LHCN-M2 (cell line): Measurements from ENCODE around the gene VAMP1. TPM values are rescaled to one million over a fixed set of nuclear protein-coding genes. Genes with fewer than 3 reads are reported as not detected.
"Not testable (repeated sequence)": the region's sequence is repeated elsewhere in the genome, so short reads cannot be mapped to it uniquely, and the experiment has no call there.

ENCODE experiments used
- DNase-seq: peaks from one replicate; pipeline ENCODE4 v3.0.0-alpha.2; 2012; ENCODE audit warnings: low read depth
- total RNA-seq: library from RNA; depleted of rRNA; stranded (reverse); fragments of >200 nt; gene quantifications from 2 replicates; pipeline ENCODE4 v1.2.3, GENCODE V29; 2014

VAMP1 gene
- total RNA-seq, 1 experiment from 2014 or later: 12.9 TPM

- peak; percentile 86 for DNase-seq
Observed at GRCh38 chr12:6451348-6452244, 18.9 kb downstream of the VAMP1 start, which contains the start of gene TAPBPL. TSS of gene TAPBPL (plus strand) at chr12:6452042. CDS start at chr12:6452249, 207 bp downstream.

GRCh38 chr12:6450869-6451347 is 19.6 kb downstream of the VAMP1 start:
- no peak for DNase-seq

DNA sequence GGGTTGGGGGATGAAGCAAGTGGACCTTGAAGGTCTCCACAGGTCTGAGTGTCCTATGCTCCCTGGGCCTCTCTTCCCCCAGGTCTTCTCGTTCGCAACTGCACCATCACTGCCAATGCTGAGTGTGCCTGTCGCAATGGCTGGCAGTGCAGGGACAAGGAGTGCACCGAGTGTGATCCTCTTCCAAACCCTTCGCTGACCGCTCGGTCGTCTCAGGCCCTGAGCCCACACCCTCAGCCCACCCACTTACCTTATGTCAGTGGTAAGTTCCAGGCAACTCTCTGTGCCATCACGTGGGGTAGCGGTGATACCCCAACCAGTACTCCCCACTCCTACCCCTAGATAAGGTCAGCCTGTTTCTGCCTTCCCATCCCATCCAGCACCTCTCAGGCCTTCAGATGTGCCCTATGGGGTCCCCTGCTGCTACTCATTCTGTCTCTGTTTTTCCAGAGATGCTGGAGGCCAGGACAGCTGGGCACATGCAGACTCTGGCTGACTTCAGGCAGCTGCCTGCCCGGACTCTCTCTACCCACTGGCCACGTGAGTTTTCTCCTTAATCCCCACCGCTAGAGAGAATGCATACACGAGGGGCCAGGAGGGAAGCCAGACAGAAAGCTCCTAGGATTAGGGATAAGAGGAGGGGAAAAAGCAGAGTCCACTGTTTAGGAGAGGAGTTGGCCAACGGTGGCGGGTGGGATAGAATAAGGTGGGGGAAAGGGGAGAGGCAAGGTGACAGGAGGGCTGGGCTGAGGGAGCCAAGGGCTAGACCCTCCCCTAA is 20.2 kb downstream of the VAMP1 start:
- DNase-seq: peak; percentile 49

- DNase-seq: no peak
Observed at GRCh38 chr12:6444704-6445688, 25.5 kb downstream of the VAMP1 start, which contains the start of gene CD27. TSS of gene CD27 (plus strand) at chr12:6444955. CDS start at chr12:6445096, 141 bp downstream.

GRCh38 chr12:6444031-6444430 is 26.4 kb downstream of the VAMP1 start:
- DNase-seq: no peak

DNA sequence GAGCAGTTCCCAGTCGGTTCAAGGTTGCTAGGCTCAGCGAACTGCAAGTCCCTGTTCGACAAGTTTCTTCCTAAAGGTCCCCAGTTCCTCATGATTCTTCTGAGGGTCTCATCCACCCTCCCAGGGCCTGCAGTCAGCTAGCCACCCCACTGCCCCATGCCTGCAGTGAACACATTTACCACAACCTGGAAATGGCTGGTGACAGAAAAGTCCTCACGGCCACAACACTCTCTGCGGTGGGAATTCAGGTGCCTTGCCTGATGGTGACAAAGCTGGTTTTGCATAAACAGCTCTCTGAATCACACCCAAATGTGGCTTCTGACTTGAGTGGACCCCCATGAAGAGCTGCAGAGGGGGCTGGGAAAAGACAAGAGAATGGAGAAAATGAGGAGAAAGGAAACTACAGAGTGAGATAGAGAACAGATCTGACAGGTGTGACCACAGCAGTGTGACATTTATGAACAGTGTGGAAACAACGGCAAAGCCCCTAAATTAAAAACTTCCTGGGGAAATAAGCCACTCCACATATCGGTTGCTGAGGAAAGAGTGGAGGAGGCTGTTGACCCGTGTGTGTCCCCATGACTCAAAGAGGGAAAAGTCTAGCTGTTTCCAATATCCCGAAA is 27.0 kb downstream of the VAMP1 start:
- no peak for DNase-seq

DNA sequence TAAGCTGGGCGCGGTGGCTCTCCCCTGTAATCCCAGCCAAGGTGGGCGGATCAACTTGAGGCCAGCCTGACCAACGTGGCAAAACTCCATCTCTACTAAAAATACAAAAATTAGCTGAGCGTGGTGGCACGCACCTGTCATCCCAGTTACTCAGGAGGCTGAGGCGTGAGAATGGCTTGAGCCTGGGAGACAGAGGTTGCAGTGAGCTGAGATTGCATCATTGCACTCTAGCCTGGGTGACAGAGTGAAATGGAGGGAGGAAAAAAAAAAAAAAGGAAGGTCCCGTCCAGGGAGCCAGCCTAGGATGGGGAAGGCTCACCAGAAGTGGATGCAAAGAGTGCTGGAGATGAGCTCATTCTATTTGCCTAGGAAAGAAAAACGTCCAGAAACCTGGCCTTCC is 27.6 kb downstream of the VAMP1 start:
- DNase-seq: no peak

GRCh38 chr12:6440391-6440790 is 30.1 kb downstream of the VAMP1 start:
- DNase-seq: no peak

DNA sequence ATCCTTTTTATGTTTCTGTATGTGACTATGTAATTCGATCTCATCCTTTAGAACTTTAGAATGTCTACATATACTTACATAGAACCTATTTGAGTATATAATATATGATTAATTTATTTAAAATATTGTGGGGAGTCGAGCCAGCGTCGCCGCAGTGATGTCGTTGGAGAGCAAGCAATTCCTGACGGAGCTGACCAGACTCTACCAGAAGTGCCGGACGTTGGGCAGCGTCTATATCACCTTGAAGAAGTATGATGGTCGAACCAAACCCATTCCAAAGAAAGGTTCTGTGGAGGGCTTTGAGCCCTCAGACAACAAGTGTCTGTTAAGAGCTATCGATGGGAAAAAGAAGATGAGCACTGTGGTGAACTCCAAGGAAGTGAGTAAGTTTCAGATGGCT is 32.1 kb downstream of the VAMP1 start:
- no peak for DNase-seq

GRCh38 chr12:6437586-6437985 is 32.9 kb downstream of the VAMP1 start:
- DNase-seq: no peak

DNA sequence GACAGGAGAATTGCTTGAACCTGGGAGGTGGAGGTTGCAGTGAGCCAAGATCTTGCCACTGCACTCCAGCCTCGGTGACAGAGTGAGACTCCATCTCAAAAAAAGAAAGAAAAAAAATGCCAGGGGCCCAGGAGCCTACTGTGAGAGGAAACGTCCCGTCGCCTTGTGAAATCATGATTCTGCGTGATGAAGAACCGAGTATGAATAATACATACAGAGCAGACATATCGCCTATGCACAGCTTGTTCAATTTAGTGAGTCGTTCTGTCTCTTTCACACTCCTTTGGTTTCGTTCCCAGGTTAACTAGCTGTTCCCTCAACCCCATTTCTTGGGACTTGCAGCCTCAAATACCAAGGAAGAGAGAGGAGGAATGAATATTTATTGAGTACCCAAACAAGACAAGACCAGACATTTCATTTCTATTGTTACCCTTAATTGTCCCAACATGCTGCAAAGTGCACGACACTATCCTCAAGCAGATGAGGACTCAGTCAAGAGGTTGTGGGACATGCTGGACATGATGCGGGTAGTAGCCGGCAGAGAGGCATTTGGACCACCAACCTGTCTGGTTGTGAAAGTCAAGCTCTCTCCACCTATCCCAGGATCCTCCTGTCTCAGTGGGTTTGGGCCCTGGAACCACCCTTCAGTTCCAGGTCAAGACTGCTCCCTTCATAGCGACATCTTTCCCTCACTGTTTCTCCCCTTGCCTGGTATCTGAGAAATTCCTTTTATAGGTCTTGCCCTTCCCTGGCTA is 34.3 kb downstream of the VAMP1 start:
- DNase-seq: no peak

GRCh38 chr12:6434205-6435140 is 36.0 kb downstream of the VAMP1 start:
- DNase-seq: no peak

DNA sequence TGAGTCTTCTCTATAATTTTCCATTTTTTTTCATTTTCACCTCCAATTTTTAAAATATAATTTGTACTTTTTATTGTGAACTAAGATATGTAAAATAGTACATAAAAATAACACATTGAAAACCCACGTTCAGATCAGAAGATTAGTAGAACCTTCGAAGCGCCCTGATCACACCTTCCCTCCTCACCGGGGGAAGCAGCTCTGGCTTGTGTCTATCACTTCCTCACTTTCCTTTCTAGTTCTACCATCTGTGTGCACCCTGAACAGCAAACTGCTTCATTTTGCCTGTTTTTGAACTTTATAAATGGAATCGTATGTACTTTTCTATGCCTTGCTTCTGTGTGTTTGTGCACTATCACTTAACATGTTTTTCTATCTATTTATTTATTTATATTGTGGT is 37.5 kb downstream of the VAMP1 start:
- DNase-seq: no peak

DNA sequence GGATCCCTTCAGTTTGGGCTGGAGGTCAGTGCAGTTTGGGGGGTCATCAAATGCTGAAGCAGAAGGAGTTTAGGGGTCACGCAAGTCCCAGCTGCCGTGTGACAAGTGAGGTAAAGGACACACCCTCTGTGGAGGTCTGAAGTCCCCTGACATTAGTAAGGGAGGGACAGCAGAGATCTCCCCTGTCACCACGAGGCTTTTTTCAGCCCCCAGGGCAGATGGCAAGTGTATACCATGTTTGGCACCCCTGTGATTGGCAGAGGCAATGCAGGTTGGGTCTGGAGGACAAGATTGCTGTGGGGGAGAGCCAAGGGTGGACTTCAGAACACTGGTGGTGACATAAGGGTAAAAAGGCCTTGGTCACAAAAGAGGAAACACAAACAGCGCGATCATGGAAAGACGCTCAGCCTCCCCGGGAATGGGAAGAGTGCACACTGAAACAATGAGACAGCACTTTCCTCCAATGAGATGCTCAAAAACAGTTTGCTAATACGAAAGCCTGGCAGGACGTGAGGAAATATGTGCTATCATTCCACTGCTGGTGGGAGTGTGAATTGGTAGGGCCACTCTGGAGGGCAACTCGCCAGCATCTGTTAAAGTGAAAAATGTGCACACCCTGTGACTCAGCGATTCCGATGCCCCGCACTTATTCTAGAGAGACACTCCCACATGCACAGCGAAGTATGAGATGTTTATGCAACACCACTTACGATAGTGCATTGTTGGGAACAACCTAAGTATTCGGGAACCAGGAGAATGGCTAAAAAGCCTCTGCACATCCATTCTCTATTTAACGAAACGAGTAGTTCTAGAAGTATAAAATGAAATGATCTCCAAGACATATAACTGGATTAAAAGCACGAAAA is 40.1 kb downstream of the VAMP1 start:
- DNase-seq: peak; percentile 98

- DNase-seq: no peak
Observed at GRCh38 chr12:6428326-6428725, 42.2 kb downstream of the VAMP1 start.

GRCh38 chr12:6427796-6428195 is 42.7 kb downstream of the VAMP1 start:
- DNase-seq: not testable (repeated sequence)

- no peak for DNase-seq
Observed at GRCh38 chr12:6426882-6427671, 43.4 kb downstream of the VAMP1 start.
